ENCODE results near the gene RAB5A.

RAB5A gene

DNA sequence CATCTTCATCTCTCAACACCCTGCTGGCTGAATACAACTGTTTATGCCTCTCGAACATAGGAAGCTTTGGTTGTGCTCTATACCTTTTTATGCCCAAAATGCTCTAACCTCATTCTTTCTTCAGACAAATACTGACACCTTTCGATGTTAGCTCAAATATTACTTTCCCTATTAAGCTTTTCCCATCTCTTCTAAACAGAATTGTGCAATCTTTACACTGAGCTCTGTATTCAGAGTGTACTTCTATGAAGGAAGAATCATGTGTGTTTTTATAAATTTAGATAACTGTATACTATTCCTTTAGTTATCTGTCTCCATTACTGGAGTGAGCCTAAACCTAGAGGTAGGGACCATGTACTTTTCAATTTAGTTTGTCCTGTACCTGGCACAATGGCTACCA lies 14.5 kb upstream of the RAB5A start:
- no peaks in the 10 kb centered on the region for H3K9me3 ChIP-seq (ENCODE audit: insufficient read depth, low read length)
- peak overlapping the region; percentile 84; the same call in 1 of the 2 replicates for H3K27ac ChIP-seq (ENCODE audit: low read length)
- TF ChIP-seq EZH2phosphoT487 (IDR thresholded peaks at IDR 0.05; ENCODE audit: low read depth): no peak
- TF ChIP-seq, protein P1, sequence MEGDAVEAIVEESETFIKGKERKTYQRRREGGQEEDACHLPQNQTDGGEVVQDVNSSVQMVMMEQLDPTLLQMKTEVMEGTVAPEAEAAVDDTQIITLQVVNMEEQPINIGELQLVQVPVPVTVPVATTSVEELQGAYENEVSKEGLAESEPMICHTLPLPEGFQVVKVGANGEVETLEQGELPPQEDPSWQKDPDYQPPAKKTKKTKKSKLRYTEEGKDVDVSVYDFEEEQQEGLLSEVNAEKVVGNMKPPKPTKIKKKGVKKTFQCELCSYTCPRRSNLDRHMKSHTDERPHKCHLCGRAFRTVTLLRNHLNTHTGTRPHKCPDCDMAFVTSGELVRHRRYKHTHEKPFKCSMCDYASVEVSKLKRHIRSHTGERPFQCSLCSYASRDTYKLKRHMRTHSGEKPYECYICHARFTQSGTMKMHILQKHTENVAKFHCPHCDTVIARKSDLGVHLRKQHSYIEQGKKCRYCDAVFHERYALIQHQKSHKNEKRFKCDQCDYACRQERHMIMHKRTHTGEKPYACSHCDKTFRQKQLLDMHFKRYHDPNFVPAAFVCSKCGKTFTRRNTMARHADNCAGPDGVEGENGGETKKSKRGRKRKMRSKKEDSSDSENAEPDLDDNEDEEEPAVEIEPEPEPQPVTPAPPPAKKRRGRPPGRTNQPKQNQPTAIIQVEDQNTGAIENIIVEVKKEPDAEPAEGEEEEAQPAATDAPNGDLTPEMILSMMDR (IDR thresholded peaks at IDR 0.05; ENCODE audit: low read depth, low read length): no peak
- H3K79me2 ChIP-seq (ENCODE audit: low read length): no peaks in the 10 kb centered on the region
- H3K4me2 ChIP-seq (ENCODE audit: low read length): peak overlapping the region; percentile 76
- H3K27me3 ChIP-seq (ENCODE audit: low read depth, low read length): no peaks in the 10 kb centered on the region
- peaks cover 29% of the 10 kb centered on the region for H3K4me1 ChIP-seq (ENCODE audit: low read length)
- no peak overlapping the region; the same call in 1 of the 2 replicates for H3K9ac ChIP-seq (ENCODE audit: low read length)
- H4K20me1 ChIP-seq (ENCODE audit: insufficient read depth, low read length): no peaks in the 10 kb centered on the region
- peaks cover 6% of the 10 kb centered on the region for H3K36me3 ChIP-seq (replicated peaks; ENCODE audit: low read depth, low read length)
- H2AFZ ChIP-seq (ENCODE audit: low read depth, low read length): no peak overlapping the region
- H3K4me3 ChIP-seq (ENCODE audit: low read length): peak overlapping the region; percentile 50; the same call in 1 of the 2 replicates

DNA sequence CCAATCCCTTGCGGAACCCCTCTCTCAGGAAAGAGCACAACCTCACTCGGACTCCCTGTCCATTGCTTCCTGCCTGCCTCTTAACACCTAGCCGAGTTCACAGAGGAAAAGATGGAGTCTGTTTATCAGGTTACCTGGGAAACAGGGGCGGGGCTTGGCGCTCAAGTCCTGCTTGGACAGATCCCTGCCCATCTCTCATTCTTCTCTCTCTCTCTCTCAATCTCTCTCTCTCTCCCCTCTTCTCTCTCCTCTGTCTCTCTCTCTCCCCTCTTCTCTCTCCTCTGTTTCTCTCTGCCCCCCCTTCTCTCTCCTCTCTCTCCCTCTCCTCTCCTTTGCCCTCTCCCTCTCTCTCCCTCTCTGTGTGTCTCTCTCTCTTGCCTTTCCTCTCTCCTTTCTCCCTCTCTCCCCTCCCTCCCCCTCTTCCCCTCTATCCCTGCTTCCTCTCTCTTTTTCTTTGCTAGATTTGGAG lies 12.8 kb upstream of the RAB5A start, which contains the start of gene EFHB:
Gene EFHB (minus strand): TSS at position 120 of the 469 bp plus-strand sequence. CDS start 199 bp downstream, outside the sequence.
- Histone ChIP-seq H4K20me1 (ENCODE audit: insufficient read depth, low read length) (no peaks in the 10 kb centered on the region), H3K4me1 (ENCODE audit: low read length) (peaks cover 29% of the 10 kb centered on the region), H3K9ac (ENCODE audit: low read length) (no peak within 1 kb of the TSS), H2AFZ (ENCODE audit: low read depth, low read length) (no peak within 1 kb of the TSS), H3K36me3 (replicated peaks; ENCODE audit: low read depth, low read length) (peaks cover 6% of the 10 kb centered on the region), H3K4me3 (ENCODE audit: low read length) (no peak within 1 kb of the TSS), H3K4me2 (ENCODE audit: low read length) (no peak within 1 kb of the TSS), H3K27me3 (ENCODE audit: low read depth, low read length) (no peaks in the 10 kb centered on the region), H3K27ac (ENCODE audit: low read length) (no peak within 1 kb of the TSS), H3K9me3 (ENCODE audit: insufficient read depth, low read length) (no peaks in the 10 kb centered on the region), H3K79me2 (ENCODE audit: low read length) (no peaks in the 10 kb centered on the region)
- TF ChIP-seq EZH2phosphoT487 (IDR thresholded peaks at IDR 0.05; ENCODE audit: low read depth): no peak
- TF ChIP-seq, protein P1 (IDR thresholded peaks at IDR 0.05; ENCODE audit: low read depth, low read length): no peak

DNA sequence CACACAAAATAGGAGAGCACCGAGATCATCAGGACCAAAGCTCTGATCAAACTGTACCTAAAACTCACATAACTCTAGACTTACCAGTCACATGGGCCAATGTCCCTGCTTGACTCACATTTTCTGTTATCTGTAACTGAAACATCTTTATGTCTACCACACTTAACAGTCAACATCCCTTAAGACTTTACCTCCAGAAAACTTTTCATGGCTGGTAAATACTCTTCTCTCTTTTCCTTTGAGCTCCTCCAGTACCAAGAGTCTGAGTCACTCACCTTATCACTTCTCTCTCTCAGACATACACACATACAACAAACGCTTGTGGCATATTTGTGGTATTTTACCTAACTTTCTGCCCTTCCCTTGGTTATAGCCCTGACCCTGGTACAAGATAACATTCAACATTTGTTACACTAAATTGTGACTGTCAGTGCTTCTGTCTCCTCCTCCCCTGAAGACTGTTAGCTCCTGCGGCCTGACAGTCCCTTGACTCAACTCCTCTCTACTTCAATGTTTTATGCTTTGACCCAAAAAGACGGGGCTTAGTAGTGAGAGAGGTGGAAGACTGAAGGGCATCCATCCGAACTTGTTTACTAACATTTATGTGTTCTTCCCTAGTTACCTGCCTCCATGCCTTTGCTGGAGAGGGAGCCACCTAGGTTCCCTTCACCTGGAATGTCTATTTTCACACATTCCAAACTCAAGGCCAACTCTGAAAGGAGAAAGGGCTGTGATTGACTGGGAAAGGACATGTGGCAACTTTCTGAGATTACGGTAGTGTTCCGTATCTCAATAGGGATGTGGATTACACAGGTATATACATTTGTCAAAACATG lies 9.2 kb upstream of the RAB5A start:
- Histone ChIP-seq H3K4me1 (ENCODE audit: low read length) (peaks cover 4% of the 10 kb centered on the region), H3K36me3 (replicated peaks; ENCODE audit: low read depth, low read length) (peaks cover 2% of the 10 kb centered on the region), H4K20me1 (ENCODE audit: insufficient read depth, low read length) (no peaks in the 10 kb centered on the region), H2AFZ (ENCODE audit: low read depth, low read length) (no peak overlapping the region), H3K4me3 (ENCODE audit: low read length) (no peak overlapping the region), H3K4me2 (ENCODE audit: low read length) (no peak overlapping the region), H3K27ac (ENCODE audit: low read length) (no peak overlapping the region), H3K79me2 (ENCODE audit: low read length) (no peaks in the 10 kb centered on the region), H3K9ac (ENCODE audit: low read length) (no peak overlapping the region), H3K27me3 (ENCODE audit: low read depth, low read length) (no peaks in the 10 kb centered on the region), H3K9me3 (ENCODE audit: insufficient read depth, low read length) (no peaks in the 10 kb centered on the region)
- TF ChIP-seq EZH2phosphoT487 (IDR thresholded peaks at IDR 0.05; ENCODE audit: low read depth): no peak
- TF ChIP-seq, protein P1 (IDR thresholded peaks at IDR 0.05; ENCODE audit: low read depth, low read length): no peak

DNA sequence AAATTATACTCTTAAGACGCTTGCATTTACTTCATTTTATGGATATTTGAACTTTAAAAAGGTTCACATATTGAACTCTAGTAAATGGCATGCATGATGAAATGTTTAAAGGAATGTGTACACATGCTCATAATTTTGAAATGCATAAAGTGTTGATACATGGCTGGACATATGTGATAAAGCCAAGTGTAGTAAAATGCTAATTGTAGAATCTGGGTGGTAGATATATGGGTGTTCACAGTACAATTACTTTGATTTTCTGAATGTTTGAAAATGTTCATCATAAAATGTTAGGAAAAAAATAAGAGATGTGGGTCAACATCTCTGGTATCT lies 8.6 kb upstream of the RAB5A start:
- Histone ChIP-seq H3K36me3 (replicated peaks; ENCODE audit: low read depth, low read length) (no peaks in the 10 kb centered on the region), H3K9ac (ENCODE audit: low read length) (no peak overlapping the region), H2AFZ (ENCODE audit: low read depth, low read length) (no peak overlapping the region), H3K4me1 (ENCODE audit: low read length) (no peaks in the 10 kb centered on the region), H3K27me3 (ENCODE audit: low read depth, low read length) (no peaks in the 10 kb centered on the region), H3K27ac (ENCODE audit: low read length) (no peak overlapping the region), H3K4me2 (ENCODE audit: low read length) (no peak overlapping the region), H3K9me3 (ENCODE audit: insufficient read depth, low read length) (no peaks in the 10 kb centered on the region), H3K79me2 (ENCODE audit: low read length) (no peaks in the 10 kb centered on the region), H4K20me1 (ENCODE audit: insufficient read depth, low read length) (no peaks in the 10 kb centered on the region), H3K4me3 (ENCODE audit: low read length) (no peak overlapping the region)
- TF ChIP-seq, protein P1 (IDR thresholded peaks at IDR 0.05; ENCODE audit: low read depth, low read length): no peak
- TF ChIP-seq EZH2phosphoT487 (IDR thresholded peaks at IDR 0.05; ENCODE audit: low read depth): no peak
